ENCODE results near the gene GNA14. TPM values are rescaled to one million over a fixed set of nuclear protein-coding genes. Genes with fewer than 3 reads are reported as not detected.
"Not testable (repeated sequence)": the region's sequence is repeated elsewhere in the genome, so short reads cannot be mapped to it uniquely, and the experiment has no call there.

Gene GNA14
- total RNA-seq, 1 experiment from 2014 or later = not detected

DNA sequence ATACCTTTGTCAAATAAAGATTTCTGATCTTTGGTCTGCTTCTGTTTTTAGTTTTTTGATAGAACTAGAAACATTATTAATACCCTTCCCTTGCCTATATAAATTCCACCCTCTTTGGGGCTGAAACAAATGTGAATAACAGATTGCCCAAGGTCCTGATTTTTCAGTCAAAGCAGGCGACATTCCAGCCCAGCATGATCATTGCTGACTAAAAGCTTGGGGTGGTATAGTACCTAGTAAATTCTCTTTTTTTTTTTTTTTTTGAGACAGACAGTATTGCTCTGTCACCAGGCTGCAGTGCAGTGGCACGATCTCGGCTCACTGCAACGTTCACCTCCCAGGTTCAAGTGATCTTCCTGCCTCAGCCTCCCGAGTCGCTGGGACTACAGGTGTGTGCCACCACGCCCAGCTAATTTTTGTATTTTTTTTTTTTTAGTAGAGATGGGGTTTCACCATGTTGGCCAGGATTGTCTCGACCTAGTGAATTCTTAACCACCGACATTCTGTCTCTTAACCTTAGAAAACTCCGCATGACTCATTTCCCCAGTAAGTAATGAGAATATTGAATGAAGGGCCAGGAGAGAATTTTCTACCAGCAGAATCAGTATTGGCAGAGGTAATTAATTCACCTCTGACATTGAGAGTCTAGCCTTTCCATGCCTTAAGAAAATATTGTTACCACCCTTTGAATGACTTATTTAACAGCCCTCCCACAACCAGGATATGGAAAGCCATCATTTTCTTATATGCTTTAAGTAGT, 226.4 kb downstream of the GNA14 start:
- Histone ChIP-seq H3K4me3 (ENCODE audit: low read length) (no peak overlapping the region), H3K9me2 (replicated peaks; ENCODE audit: insufficient read depth, low read length) (no peaks in the 10 kb centered on the region), H4K20me1 (ENCODE audit: insufficient read depth, low read depth, low read length) (no peaks in the 10 kb centered on the region), H3K27ac (ENCODE audit: low read length) (no peak overlapping the region), H3K36me3 (ENCODE audit: insufficient read depth, low read length) (no peaks in the 10 kb centered on the region), H3K9me3 (ENCODE audit: low read length) (no peaks in the 10 kb centered on the region), H3K79me2 (ENCODE audit: low read length) (no peaks in the 10 kb centered on the region), H2AFZ (ENCODE audit: low read length) (no peak overlapping the region), H3K27me3 (ENCODE audit: low read length) (no peaks in the 10 kb centered on the region), H3K4me1 (ENCODE audit: low read length) (no peaks in the 10 kb centered on the region; the same call in 1 of the 2 replicates), H3K9ac (ENCODE audit: low read length) (no peak overlapping the region), H3K4me2 (ENCODE audit: low read depth, low read length, poor library complexity, severe bottlenecking) (no peak overlapping the region)
- no peak for DNase-seq

DNA sequence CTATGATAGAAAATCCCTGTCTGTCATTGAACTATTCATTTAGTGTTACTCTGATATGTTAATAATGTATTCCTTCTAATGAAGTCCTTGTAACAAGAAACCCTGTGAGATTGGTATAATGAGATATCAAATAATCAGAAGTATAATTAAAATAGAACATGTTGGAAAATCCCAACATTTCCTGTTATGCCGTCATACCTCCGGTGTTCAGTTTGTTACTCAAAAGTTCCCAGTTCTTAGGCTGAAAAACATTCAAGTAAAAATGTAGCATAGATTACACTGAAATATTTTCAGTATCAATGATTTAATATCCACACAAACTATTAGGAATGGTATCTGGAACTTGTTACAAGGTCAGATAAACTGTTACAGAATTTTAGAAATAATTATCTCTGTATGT, 227.5 kb downstream of the GNA14 start:
- Histone ChIP-seq H3K27ac (ENCODE audit: low read length) (no peak overlapping the region), H3K4me1 (ENCODE audit: low read length) (no peaks in the 10 kb centered on the region; the same call in 1 of the 2 replicates), H3K36me3 (ENCODE audit: insufficient read depth, low read length) (no peaks in the 10 kb centered on the region; the same call in 1 of the 2 replicates), H3K4me3 (ENCODE audit: low read length) (no peak overlapping the region), H3K9me3 (ENCODE audit: low read length) (no peaks in the 10 kb centered on the region), H4K20me1 (ENCODE audit: insufficient read depth, low read depth, low read length) (no peaks in the 10 kb centered on the region), H2AFZ (ENCODE audit: low read length) (no peak overlapping the region), H3K9me2 (replicated peaks; ENCODE audit: insufficient read depth, low read length) (no peaks in the 10 kb centered on the region), H3K4me2 (ENCODE audit: low read depth, low read length, poor library complexity, severe bottlenecking) (no peak overlapping the region), H3K27me3 (ENCODE audit: low read length) (no peaks in the 10 kb centered on the region), H3K9ac (ENCODE audit: low read length) (no peak overlapping the region), H3K79me2 (ENCODE audit: low read length) (no peaks in the 10 kb centered on the region)
- DNase-seq = no peak

DNA sequence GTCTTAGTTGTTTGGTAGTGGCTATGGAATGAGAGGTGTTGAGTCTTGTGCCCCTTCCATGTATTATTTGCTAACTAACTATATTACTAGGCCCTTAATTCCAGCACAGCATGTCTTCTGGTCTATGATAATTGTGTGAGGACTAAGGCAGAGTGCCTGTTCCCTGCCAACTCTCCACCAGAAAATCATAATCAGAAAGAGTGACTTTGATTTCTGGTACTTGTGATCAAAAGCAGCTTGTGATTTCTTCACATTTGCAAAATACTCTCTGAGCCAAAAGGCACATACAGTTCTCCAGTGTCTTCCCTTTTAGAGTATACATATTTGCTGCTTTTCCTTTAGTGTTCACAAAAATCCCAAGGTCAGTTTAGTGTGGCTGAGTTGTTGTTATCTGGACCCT, 229.9 kb downstream of the GNA14 start:
- Histone ChIP-seq H4K20me1 (ENCODE audit: insufficient read depth, low read depth, low read length) (no peaks in the 10 kb centered on the region), H3K79me2 (ENCODE audit: low read length) (no peaks in the 10 kb centered on the region), H3K9me3 (ENCODE audit: low read length) (no peaks in the 10 kb centered on the region), H3K9ac (ENCODE audit: low read length) (no peak overlapping the region), H3K9me2 (replicated peaks; ENCODE audit: insufficient read depth, low read length) (no peaks in the 10 kb centered on the region), H2AFZ (ENCODE audit: low read length) (no peak overlapping the region), H3K4me2 (ENCODE audit: low read depth, low read length, poor library complexity, severe bottlenecking) (no peak overlapping the region), H3K36me3 (ENCODE audit: insufficient read depth, low read length) (peaks cover 3% of the 10 kb centered on the region; the same call in 1 of the 2 replicates), H3K27ac (ENCODE audit: low read length) (no peak overlapping the region), H3K27me3 (ENCODE audit: low read length) (no peaks in the 10 kb centered on the region), H3K4me3 (ENCODE audit: low read length) (no peak overlapping the region), H3K4me1 (ENCODE audit: low read length) (no peaks in the 10 kb centered on the region; the same call in 1 of the 2 replicates)
- DNase-seq = no peak

DNA sequence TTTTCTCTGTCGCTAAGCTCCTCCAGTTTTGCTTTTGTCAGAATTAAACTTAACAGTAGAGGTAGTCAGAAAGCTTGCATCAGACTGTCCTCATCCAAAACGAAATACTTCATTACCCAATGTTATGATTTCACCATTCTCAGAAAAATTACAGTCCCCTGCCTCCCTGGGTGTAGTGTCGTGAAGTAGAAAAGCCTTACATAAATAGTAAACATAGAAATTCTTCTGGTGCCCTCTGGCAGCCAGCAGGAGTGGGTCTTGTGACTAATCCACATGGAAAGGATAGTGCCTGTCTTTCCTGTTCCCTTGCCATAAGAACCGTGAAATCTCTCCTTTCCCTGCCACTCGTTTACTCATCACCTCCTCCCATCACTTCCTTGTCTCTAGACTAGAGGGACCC, 230.6 kb downstream of the GNA14 start:
- H3K9me3 ChIP-seq (ENCODE audit: low read length) = no peaks in the 10 kb centered on the region
- no peaks in the 10 kb centered on the region for H3K27me3 ChIP-seq (ENCODE audit: low read length)
- H3K79me2 ChIP-seq (ENCODE audit: low read length) = no peaks in the 10 kb centered on the region
- no peaks in the 10 kb centered on the region for H4K20me1 ChIP-seq (ENCODE audit: insufficient read depth, low read depth, low read length)
- no peak overlapping the region for H3K4me2 ChIP-seq (ENCODE audit: low read depth, low read length, poor library complexity, severe bottlenecking)
- no peaks in the 10 kb centered on the region; the same call in 1 of the 2 replicates for H3K4me1 ChIP-seq (ENCODE audit: low read length)
- no peak overlapping the region for H3K27ac ChIP-seq (ENCODE audit: low read length)
- peaks cover 3% of the 10 kb centered on the region; the same call in 1 of the 2 replicates for H3K36me3 ChIP-seq (ENCODE audit: insufficient read depth, low read length)
- no peak for DNase-seq
- H3K4me3 ChIP-seq (ENCODE audit: low read length) = no peak overlapping the region
- no peak overlapping the region for H2AFZ ChIP-seq (ENCODE audit: low read length)
- no peak overlapping the region for H3K9ac ChIP-seq (ENCODE audit: low read length)
- no peaks in the 10 kb centered on the region for H3K9me2 ChIP-seq (replicated peaks; ENCODE audit: insufficient read depth, low read length)

- not testable (repeated sequence) for H3K4me2 ChIP-seq (ENCODE audit: low read depth, low read length, poor library complexity, severe bottlenecking); H2AFZ ChIP-seq (ENCODE audit: low read length); H3K4me3 ChIP-seq (ENCODE audit: low read length); H4K20me1 ChIP-seq (ENCODE audit: insufficient read depth, low read depth, low read length); H3K9me3 ChIP-seq (ENCODE audit: low read length); H3K27ac ChIP-seq (ENCODE audit: low read length); H3K9me2 ChIP-seq (replicated peaks; ENCODE audit: insufficient read depth, low read length); H3K9ac ChIP-seq (ENCODE audit: low read length); DNase-seq; H3K27me3 ChIP-seq (ENCODE audit: low read length); H3K79me2 ChIP-seq (ENCODE audit: low read length)
- H3K4me1 ChIP-seq (ENCODE audit: low read length) = peaks cover 16% of the 10 kb centered on the region
- H3K36me3 ChIP-seq (ENCODE audit: insufficient read depth, low read length) = peaks cover 34% of the 10 kb centered on the region
Measured at GRCh38 chr9:77408521-77408920, 239.6 kb downstream of the GNA14 start.

DNA sequence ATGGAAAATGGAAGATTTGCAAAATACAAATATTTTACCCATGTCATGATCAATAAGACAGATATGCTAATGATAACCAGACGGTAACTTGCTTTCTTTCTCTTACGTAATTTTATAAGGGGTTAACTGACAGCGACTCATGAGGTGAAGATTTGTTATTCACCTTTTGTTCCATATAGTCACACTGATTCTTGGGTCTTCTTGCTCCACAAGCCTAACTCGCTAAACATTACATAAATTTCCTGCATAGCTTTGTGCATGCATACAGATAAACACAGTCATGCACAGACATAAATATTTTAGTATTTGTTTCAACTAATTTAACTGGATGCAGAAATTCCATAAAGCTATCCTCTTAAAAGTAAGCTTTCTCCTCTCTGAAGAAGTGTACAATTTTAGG, 244.9 kb downstream of the GNA14 start:
- Histone ChIP-seq H3K36me3 (ENCODE audit: insufficient read depth, low read length) (peaks cover 32% of the 10 kb centered on the region), H3K27ac (ENCODE audit: low read length) (no peak overlapping the region), H3K9me2 (replicated peaks; ENCODE audit: insufficient read depth, low read length) (no peaks in the 10 kb centered on the region), H3K4me2 (ENCODE audit: low read depth, low read length, poor library complexity, severe bottlenecking) (no peak overlapping the region), H3K27me3 (ENCODE audit: low read length) (no peaks in the 10 kb centered on the region), H4K20me1 (ENCODE audit: insufficient read depth, low read depth, low read length) (no peaks in the 10 kb centered on the region), H3K4me1 (ENCODE audit: low read length) (peaks cover 16% of the 10 kb centered on the region), H3K9me3 (ENCODE audit: low read length) (no peaks in the 10 kb centered on the region), H2AFZ (ENCODE audit: low read length) (no peak overlapping the region), H3K9ac (ENCODE audit: low read length) (no peak overlapping the region), H3K4me3 (ENCODE audit: low read length) (no peak overlapping the region), H3K79me2 (ENCODE audit: low read length) (no peaks in the 10 kb centered on the region)
- DNase-seq = no peak

- Histone ChIP-seq H4K20me1 (ENCODE audit: insufficient read depth, low read depth, low read length) (no peaks in the 10 kb centered on the region), H3K36me3 (ENCODE audit: insufficient read depth, low read length) (peaks cover 23% of the 10 kb centered on the region), H3K79me2 (ENCODE audit: low read length) (no peaks in the 10 kb centered on the region), H3K4me3 (ENCODE audit: low read length) (no peak overlapping the region), H3K9me2 (replicated peaks; ENCODE audit: insufficient read depth, low read length) (no peaks in the 10 kb centered on the region), H3K4me2 (ENCODE audit: low read depth, low read length, poor library complexity, severe bottlenecking) (no peak overlapping the region), H3K27ac (ENCODE audit: low read length) (no peak overlapping the region), H3K9ac (ENCODE audit: low read length) (no peak overlapping the region), H3K9me3 (ENCODE audit: low read length) (no peaks in the 10 kb centered on the region), H3K27me3 (ENCODE audit: low read length) (no peaks in the 10 kb centered on the region), H2AFZ (ENCODE audit: low read length) (no peak overlapping the region), H3K4me1 (ENCODE audit: low read length) (peaks cover 13% of the 10 kb centered on the region)
- no peak for DNase-seq
Measured at GRCh38 chr9:77402286-77402685, 245.8 kb downstream of the GNA14 start.

GRCh38 chr9:77399964-77400363, 248.2 kb downstream of the GNA14 start:
- H3K4me1 ChIP-seq (ENCODE audit: low read length) = no peaks in the 10 kb centered on the region
- no peaks in the 10 kb centered on the region for H3K9me2 ChIP-seq (replicated peaks; ENCODE audit: insufficient read depth, low read length)
- H3K4me2 ChIP-seq (ENCODE audit: low read depth, low read length, poor library complexity, severe bottlenecking) = no peak overlapping the region
- H3K9ac ChIP-seq (ENCODE audit: low read length) = no peak overlapping the region
- 0 out of 2 replicates have a peak, but pooled peaks cover 3% of the 10 kb centered on the region for H3K36me3 ChIP-seq (ENCODE audit: insufficient read depth, low read length)
- no peak overlapping the region for H2AFZ ChIP-seq (ENCODE audit: low read length)
- H4K20me1 ChIP-seq (ENCODE audit: insufficient read depth, low read depth, low read length) = no peaks in the 10 kb centered on the region
- H3K9me3 ChIP-seq (ENCODE audit: low read length) = no peaks in the 10 kb centered on the region
- H3K27ac ChIP-seq (ENCODE audit: low read length) = no peak overlapping the region
- H3K27me3 ChIP-seq (ENCODE audit: low read length) = no peaks in the 10 kb centered on the region
- DNase-seq = no peak
- H3K79me2 ChIP-seq (ENCODE audit: low read length) = no peaks in the 10 kb centered on the region
- H3K4me3 ChIP-seq (ENCODE audit: low read length) = no peak overlapping the region

Measured in Karpas-422 (cell line).